GM21717 (cell line): ENCODE data around the gene ARCN1.

ENCODE experiments used
- ATAC-seq: cut with Tn5 transposase; IDR thresholded peaks from one replicate; pipeline ENCODE4 v1.9.1; 2021; ENCODE audit warnings: mild to moderate bottlenecking, moderate library complexity; ENCODE audit not compliant: unreplicated experiment

Gene ARCN1

DNA sequence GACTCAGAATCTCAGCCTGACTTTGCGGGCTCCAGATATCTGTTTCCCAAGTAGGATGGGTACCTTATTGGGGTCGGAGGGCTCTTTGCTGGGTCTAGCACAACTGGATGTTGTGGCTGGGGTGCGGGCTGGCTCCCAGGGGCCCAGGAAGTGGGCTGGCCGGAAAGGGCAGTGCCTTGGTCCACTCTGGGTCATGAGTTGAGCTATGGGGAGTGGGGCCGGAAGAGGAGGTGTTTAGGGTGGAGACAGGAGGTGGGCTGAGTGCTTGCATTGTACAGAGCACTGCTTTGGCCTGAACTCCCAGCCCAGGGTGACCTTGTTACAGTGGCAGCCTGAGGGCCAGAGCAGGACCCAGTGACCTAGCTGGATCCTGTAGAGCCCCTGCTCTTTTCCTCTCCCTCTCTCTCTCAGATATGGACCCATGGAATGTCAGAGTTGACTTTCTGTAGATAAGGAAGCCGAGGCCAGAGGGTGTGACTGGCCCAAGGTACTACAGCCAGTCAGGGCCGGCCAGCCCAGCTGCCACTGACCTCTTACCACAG, 48.4 kb downstream of the ARCN1 start:
- ATAC-seq, result no peak

- no peak for ATAC-seq
Measured at GRCh38 chr11:118621071-118621783, 49.0 kb downstream of the ARCN1 start.

- no peak for ATAC-seq
Measured at GRCh38 chr11:118621784-118622375, 49.7 kb downstream of the ARCN1 start.

DNA sequence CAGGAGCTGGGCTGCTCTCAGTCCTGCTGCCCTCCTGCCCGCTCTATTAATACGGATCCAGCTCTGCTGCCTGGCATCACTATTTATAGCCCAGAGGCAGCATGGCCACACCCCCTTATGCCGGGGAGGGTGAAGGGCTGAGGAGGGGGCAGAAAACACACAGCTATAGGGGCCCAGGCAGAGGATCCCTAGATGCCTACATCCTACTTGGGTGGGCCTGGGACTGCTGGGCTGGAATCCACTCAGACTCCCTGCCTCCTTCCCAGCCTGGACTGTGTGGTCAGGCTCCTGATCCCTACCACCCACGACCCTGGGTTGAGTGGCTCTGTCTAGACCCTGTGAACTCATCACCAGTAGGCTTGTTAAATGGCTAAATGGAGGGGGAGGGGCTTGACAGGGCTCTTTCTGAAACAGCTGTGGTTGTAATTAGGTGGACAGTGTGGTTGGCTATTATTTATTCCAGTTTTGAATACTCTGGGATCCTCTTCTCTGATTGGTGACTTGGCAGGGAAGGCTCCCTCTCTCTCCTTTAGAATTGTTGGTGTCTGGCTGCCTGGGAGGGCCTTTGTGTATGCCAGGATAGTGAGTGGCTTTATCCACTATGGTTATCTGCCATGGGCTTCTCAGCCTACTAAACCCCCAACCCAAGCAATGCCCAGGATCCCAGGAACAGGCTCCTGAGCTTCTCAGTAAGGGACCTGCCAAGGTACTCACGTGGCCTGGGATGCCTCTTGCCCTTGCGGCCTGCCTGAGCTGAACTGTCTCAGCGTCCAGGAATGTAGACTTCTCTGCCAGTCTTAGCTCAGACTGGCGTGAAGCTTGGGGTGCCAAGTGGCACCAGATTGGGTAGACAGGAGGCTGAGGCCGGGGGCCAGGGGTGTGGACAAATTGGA, 50.4 kb downstream of the ARCN1 start:
- no peak for ATAC-seq

GRCh38 chr11:118623269-118623655, 51.1 kb downstream of the ARCN1 start:
- ATAC-seq, result no peak

GRCh38 chr11:118625036-118625690, 53.0 kb downstream of the ARCN1 start:
- no peak for ATAC-seq

DNA sequence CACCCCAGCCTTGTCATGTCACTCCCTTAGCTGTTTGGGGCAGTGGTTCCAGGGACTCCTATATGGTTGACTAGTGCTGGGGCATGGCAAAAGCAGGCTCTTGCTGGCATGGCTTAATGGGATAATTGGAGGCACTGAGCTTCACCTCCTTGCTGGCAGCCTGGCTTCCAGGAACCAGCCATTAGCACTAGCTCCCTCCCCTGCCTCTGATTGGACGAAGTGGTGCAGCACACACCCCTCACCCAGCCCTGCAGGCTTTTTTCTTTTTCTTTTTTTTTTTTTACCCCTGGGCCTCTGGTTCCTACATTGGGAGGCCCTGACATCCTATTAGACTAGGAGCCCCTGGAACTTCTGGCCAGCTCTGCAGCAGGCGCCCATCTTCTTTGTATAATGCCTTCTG, 53.8 kb downstream of the ARCN1 start:
- no peak for ATAC-seq

DNA sequence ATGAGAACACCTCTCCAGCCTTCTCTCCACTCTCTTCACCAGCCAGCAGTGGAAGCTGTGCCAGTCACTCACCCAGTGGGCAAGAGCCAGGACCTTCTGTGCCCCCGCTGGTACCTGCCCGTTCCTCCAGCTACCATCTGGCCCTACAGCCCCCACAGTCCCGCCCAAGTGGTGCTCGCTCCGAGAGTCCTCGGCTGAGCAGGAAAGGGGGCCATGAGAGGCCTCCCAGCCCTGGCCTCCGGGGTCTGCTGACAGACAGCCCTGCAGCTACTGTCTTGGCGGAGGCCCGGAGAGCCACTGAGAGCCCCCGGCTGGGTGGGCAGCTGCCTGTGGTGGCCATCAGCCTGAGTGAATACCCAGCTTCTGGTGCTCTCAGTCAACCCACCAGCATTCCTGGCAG, 55.4 kb downstream of the ARCN1 start:
- no peak for ATAC-seq

DNA sequence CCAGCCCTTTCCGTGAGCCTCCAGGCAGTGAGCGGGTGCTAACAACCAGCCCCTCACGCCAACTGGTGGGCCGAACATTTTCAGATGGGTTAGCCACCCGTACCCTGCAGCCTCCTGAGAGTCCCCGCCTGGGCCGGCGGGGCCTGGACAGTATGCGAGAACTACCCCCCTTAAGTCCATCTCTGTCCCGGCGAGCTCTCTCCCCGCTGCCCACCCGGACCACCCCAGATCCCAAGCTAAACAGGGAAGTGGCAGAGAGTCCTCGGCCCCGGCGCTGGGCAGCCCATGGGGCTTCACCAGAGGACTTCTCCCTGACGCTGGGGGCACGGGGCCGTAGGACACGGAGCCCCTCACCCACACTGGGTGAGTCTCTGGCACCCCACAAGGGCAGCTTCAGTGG, 55.8 kb downstream of the ARCN1 start:
- ATAC-seq, result no peak

GRCh38 chr11:118628432-118628831, 56.2 kb downstream of the ARCN1 start:
- ATAC-seq, result no peak

GRCh38 chr11:118628861-118629549, 56.8 kb downstream of the ARCN1 start:
- ATAC-seq, result no peak

- no peak for ATAC-seq
Measured at GRCh38 chr11:118629761-118630661, 57.8 kb downstream of the ARCN1 start.

GRCh38 chr11:118631142-118631909, 59.1 kb downstream of the ARCN1 start:
- no peak for ATAC-seq

GRCh38 chr11:118632577-118633318, 60.5 kb downstream of the ARCN1 start:
- ATAC-seq, result no peak

GRCh38 chr11:118633319-118633690, 61.1 kb downstream of the ARCN1 start:
- no peak for ATAC-seq

DNA sequence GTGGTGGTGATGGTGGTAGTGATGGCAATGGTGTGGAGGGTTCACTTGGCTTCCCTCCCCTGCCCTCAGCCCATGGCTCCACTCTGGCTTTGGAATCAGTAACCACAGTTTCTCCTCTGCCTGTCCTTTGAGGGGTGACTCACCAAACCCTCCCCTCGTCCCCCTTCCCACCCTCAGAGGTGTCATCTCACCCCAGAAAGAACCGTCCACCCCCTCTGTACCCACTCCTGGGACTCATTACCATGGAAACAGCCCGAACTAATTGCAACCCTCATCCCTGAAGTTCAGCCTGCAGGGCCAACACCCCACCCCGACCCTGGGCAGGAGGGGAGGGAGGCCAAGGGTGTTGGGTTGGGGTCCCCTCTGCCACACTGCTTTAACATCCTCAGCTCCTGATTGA, 61.8 kb downstream of the ARCN1 start:
- no peak for ATAC-seq

GRCh38 chr11:118634431-118635236, 62.4 kb downstream of the ARCN1 start:
- no peak for ATAC-seq
